WTC11 (cell line): ENCODE measurements around the gene GAST.

Source experiments
- ATF2 ChIP-seq: sonication (generic); formaldehyde crosslinking; IDR thresholded peaks from 2 replicates; pipeline ENCODE4 v1.8.1; 2022; ENCODE audit warnings: low read depth, missing genetic modification reagents, borderline replicate concordance
- CTCF ChIP-seq: fragments of 200-600 bp; IDR thresholded peaks from 2 replicates; pipeline ENCODE4 v1.8.0; 2022; ENCODE audit warnings: antibody characterized with exemption
- E2F1 ChIP-seq: sonication (generic); formaldehyde crosslinking; IDR thresholded peaks from 2 replicates; pipeline ENCODE4 v1.8.0; 2022; ENCODE audit warnings: mild to moderate bottlenecking, missing genetic modification reagents
- E2F4 ChIP-seq: sonication (generic); formaldehyde crosslinking; IDR thresholded peaks from 2 replicates; pipeline ENCODE4 v1.8.1; 2022; ENCODE audit warnings: low read depth, mild to moderate bottlenecking, moderate library complexity, missing genetic modification reagents, borderline replicate concordance
- NR1H2 ChIP-seq: sonication (generic); formaldehyde crosslinking; IDR thresholded peaks from 2 replicates; pipeline ENCODE4 v1.9.0; 2021; ENCODE audit warnings: mild to moderate bottlenecking, moderate library complexity, missing genetic modification reagents
- SMAD3 ChIP-seq: sonication (generic); formaldehyde crosslinking; IDR thresholded peaks from 2 replicates; pipeline ENCODE4 v1.8.0; 2022; ENCODE audit warnings: missing genetic modification reagents, mild to moderate bottlenecking, borderline replicate concordance
- TP53 ChIP-seq: sonication (generic); formaldehyde crosslinking; IDR thresholded peaks from 2 replicates; pipeline ENCODE4 v1.8.1; 2023; ENCODE audit warnings: mild to moderate bottlenecking, missing genetic modification reagents
- ZNF263 ChIP-seq: sonication (generic); formaldehyde crosslinking; IDR thresholded peaks from 2 replicates; pipeline ENCODE4 v1.8.1; 2022; ENCODE audit warnings: low read depth, mild to moderate bottlenecking, moderate library complexity, missing genetic modification reagents
- ZNF281 ChIP-seq: sonication (generic); formaldehyde crosslinking; IDR thresholded peaks from 2 replicates; pipeline ENCODE4 v1.8.0; 2023; ENCODE audit warnings: mild to moderate bottlenecking, missing genetic modification reagents

GRCh38 chr17:41678411-41678906 is 33.7 kb upstream of the GAST start:
- TF ChIP-seq CTCF = no peak
- no peak for TF ChIP-seq E2F1 (CRISPR knock-in tag)
- TF ChIP-seq SMAD3 (CRISPR knock-in tag) = no peak
- no peak for TF ChIP-seq ZNF281
- TF ChIP-seq E2F4 (CRISPR knock-in tag) = no peak
- no peak for TF ChIP-seq ATF2
- no peak for TF ChIP-seq ZNF263 (CRISPR knock-in tag)
- TF ChIP-seq NR1H2 (CRISPR knock-in tag) = no peak
- no peak for TF ChIP-seq TP53 (CRISPR knock-in tag)
